GM19351 (cell line): ENCODE results near the gene AAGAB.
"Not testable (repeated sequence)": the region's sequence is repeated elsewhere in the genome, so short reads cannot be mapped to it uniquely, and the experiment has no call there.

Source experiments
- ATAC-seq: cut with Tn5 transposase; IDR thresholded peaks from one replicate; pipeline ENCODE4 v1.9.1; 2021; ENCODE audit warnings: mild to moderate bottlenecking, moderate library complexity; ENCODE audit not compliant: unreplicated experiment

AAGAB gene

GRCh38 chr15:67154249-67154648, 100.2 kb downstream of the AAGAB start:
- ATAC-seq, result no peak

GRCh38 chr15:67153044-67153443, 101.4 kb downstream of the AAGAB start:
- not testable (repeated sequence) for ATAC-seq

GRCh38 chr15:67152429-67152828, 102.0 kb downstream of the AAGAB start:
- ATAC-seq, result no peak
